Upper lobe of left lung (tissue), 6 donors: ENCODE results near the gene TOP3B. TPM values are rescaled to one million over a fixed set of nuclear protein-coding genes. Genes with fewer than 3 reads are reported as not detected.
A peak's percentile ranks its signal among the peaks of the same experiment; 100 is the strongest.

Experiments
- ATAC-seq, 2 donors: fragments of 200-7000 bp; cut with Tn5 transposase; one replicate each; pipeline ENCODE4 v1.9.1; 2022; ENCODE audit warnings: mild to moderate bottlenecking in 2 of 2, moderate library complexity in 2 of 2; ENCODE audit not compliant: low FRiP score in 2 of 2
- DNase-seq, 2 donors: peaks; one replicate each; pipeline ENCODE4 v3.0.0-alpha.2; 2019 to 2020
- H3K27ac ChIP-seq, 4 donors: fragments of 200-600 bp; sonication (generic); one replicate each; pipeline ENCODE4 v1.5.1; 2016 to 2019
- H3K27me3 ChIP-seq, 4 donors: fragments of 200-600 bp; sonication (generic); one replicate each; pipeline ENCODE4 v1.5.1; 2017 to 2019
- H3K36me3 ChIP-seq, 4 donors: fragments of 200-600 bp; sonication (generic); one replicate each; pipeline ENCODE4 v1.5.1; 2016 to 2019
- H3K4me1 ChIP-seq, 4 donors: fragments of 200-600 bp; sonication (generic); one replicate each; pipeline ENCODE4 v1.5.1; 2018 to 2019
- H3K4me3 ChIP-seq, 4 donors: fragments of 200-600 bp; sonication (generic); one replicate each; pipeline ENCODE4 v1.5.1; 2017 to 2019; ENCODE audit warnings: mild to moderate bottlenecking in 2 of 4, moderate library complexity in 1 of 4
- H3K9me3 ChIP-seq, 4 donors: fragments of 200-600 bp; sonication (generic); one replicate each; pipeline ENCODE4 v1.5.1; 2018 to 2019
- EP300 ChIP-seq, 4 donors: sonication (generic); formaldehyde crosslinking; IDR thresholded peaks; one replicate each; pipeline ENCODE4 v1.5.1; 2017; ENCODE audit warnings: antibody characterized with exemption in 4 of 4, control low read depth in 2 of 4
- POLR2A ChIP-seq, 4 donors: fragments of 450-650 bp; IDR thresholded peaks; one replicate each; pipeline ENCODE4 v1.5.1; 2016 to 2017; ENCODE audit warnings: antibody characterized with exemption in 4 of 4, mild to moderate bottlenecking in 2 of 4
- POLR2AphosphoS5 ChIP-seq, 2 donors: sonication (generic); formaldehyde crosslinking; IDR thresholded peaks; one replicate each; pipeline ENCODE4 v1.5.1; 2017; ENCODE audit warnings: antibody characterized with exemption in 2 of 2
- WGBS, 2 donors: methylation state at CpG; one replicate each; pipeline ENCODE4 v1.1.5; 2017 to 2018; 5-methylcytosine and 5-hydroxymethylcytosine counted together
- total RNA-seq, 6 donors: library from RNA; depleted of rRNA in 4 of 6; stranded (reverse); fragments of >200 nt in 4 of 6; gene quantifications; one replicate each; pipeline versions ENCODE4 v1.1.0 to v1.2.1, GENCODE V29; 2016 to 2021
- TF ChIP-seq, protein P1 (sequence below), 6 experiments: fragments of 450-650 bp in 4 of 6; fragments of 200-600 bp in 2 of 6; sonication (generic) in 2 of 6; IDR thresholded peaks; one replicate each; pipeline ENCODE4 v1.5.1; 2016 to 2019; ENCODE audit warnings: antibody characterized with exemption in 6 of 6
- donor health status: DM: no; HTN: no; CAD: no; lungs with moderate emphysema.
- donor health status: DM: no; HTN: yes; CAD: no; lungs with severe emphysema.

The TOP3B gene
- total RNA-seq, 6 donors from 2014 or later: 22.5 to 111 (median 34.0) TPM

GRCh38 chr22:21989049-21989448 is 6.5 kb upstream of the TOP3B start:
- no peak for DNase-seq
- Histone ChIP-seq H3K4me3 (no peak overlapping the region), H3K4me1 (no peaks in the 10 kb centered on the region), H3K9me3 (no peaks in the 10 kb centered on the region), H3K27me3 (no peaks in the 10 kb centered on the region), H3K36me3 (no peaks in the 10 kb centered on the region), H3K27ac (no peak overlapping the region)
- ATAC-seq: no peak
- WGBS, 2 donors: 76 to 80% methylated on average over 5 to 6 of the region's 6 CpGs
- TF ChIP-seq, protein P1, sequence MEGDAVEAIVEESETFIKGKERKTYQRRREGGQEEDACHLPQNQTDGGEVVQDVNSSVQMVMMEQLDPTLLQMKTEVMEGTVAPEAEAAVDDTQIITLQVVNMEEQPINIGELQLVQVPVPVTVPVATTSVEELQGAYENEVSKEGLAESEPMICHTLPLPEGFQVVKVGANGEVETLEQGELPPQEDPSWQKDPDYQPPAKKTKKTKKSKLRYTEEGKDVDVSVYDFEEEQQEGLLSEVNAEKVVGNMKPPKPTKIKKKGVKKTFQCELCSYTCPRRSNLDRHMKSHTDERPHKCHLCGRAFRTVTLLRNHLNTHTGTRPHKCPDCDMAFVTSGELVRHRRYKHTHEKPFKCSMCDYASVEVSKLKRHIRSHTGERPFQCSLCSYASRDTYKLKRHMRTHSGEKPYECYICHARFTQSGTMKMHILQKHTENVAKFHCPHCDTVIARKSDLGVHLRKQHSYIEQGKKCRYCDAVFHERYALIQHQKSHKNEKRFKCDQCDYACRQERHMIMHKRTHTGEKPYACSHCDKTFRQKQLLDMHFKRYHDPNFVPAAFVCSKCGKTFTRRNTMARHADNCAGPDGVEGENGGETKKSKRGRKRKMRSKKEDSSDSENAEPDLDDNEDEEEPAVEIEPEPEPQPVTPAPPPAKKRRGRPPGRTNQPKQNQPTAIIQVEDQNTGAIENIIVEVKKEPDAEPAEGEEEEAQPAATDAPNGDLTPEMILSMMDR (IDR thresholded peaks at IDR 0.05): no peak
- no peak for TF ChIP-seq EP300 (IDR thresholded peaks at IDR 0.05)
- TF ChIP-seq POLR2AphosphoS5 (IDR thresholded peaks at IDR 0.05): no peak
- no peak for TF ChIP-seq POLR2A (IDR thresholded peaks at IDR 0.05)

GRCh38 chr22:21985214-21985613 is 2.6 kb upstream of the TOP3B start:
- H3K4me1 ChIP-seq: peaks cover 10 to 29% (median 17%) of the 10 kb centered on the region in 4 donors
- H3K4me3 ChIP-seq: no peak overlapping the region
- TF ChIP-seq EP300 (IDR thresholded peaks at IDR 0.05) (no peak), POLR2AphosphoS5 (IDR thresholded peaks at IDR 0.05) (no peak), POLR2A (IDR thresholded peaks at IDR 0.05) (no peak)
- TF ChIP-seq, protein P1 (IDR thresholded peaks at IDR 0.05): no peak
- 83 to 99% methylated on average over 5 of the region's 5 CpGs for WGBS, 2 donors
- no peaks in the 10 kb centered on the region for H3K36me3 ChIP-seq
- no peaks in the 10 kb centered on the region for H3K9me3 ChIP-seq
- no peaks in the 10 kb centered on the region for H3K27me3 ChIP-seq
- DNase-seq (no peak), ATAC-seq (no peak)
- no peak overlapping the region for H3K27ac ChIP-seq

- no peaks in the 10 kb centered on the region for H3K9me3 ChIP-seq
- H3K27me3 ChIP-seq: no peaks in the 10 kb centered on the region
- 48 to 51% methylated on average over 7 of the region's 7 CpGs for WGBS, 2 donors
- H3K4me1 ChIP-seq: peaks cover 10 to 33% (median 17%) of the 10 kb centered on the region in 4 donors
- no peak overlapping the region for H3K27ac ChIP-seq
- DNase-seq (no peak), ATAC-seq (no peak)
- H3K36me3 ChIP-seq: no peaks in the 10 kb centered on the region
- no peak for TF ChIP-seq POLR2A (IDR thresholded peaks at IDR 0.05)
- no peak overlapping the region for H3K4me3 ChIP-seq
Observed at GRCh38 chr22:21984793-21985192, 2.2 kb upstream of the TOP3B start.

GRCh38 chr22:21981874-21982273 is 713 bp downstream of the TOP3B start:
- WGBS, 2 donors: 16 to 22% methylated on average over 2 of the region's 2 CpGs
- TF ChIP-seq POLR2A (IDR thresholded peaks at IDR 0.05) (no peak), EP300 (IDR thresholded peaks at IDR 0.05) (no peak), POLR2AphosphoS5 (IDR thresholded peaks at IDR 0.05) (no peak)
- TF ChIP-seq, protein P1 (IDR thresholded peaks at IDR 0.05): no peak
- Histone ChIP-seq H3K27ac (peak overlapping the region; percentile 74 to 90 (median 86)), H3K9me3 (no peaks in the 10 kb centered on the region), H3K27me3 (no peaks in the 10 kb centered on the region), H3K36me3 (peaks cover 0 to 6% (median 3%) of the 10 kb centered on the region in 4 donors), H3K4me3 (peak overlapping the region; percentile 71 to 88 (median 82)), H3K4me1 (peaks cover 10 to 33% (median 17%) of the 10 kb centered on the region in 4 donors)
- DNase-seq (no peak), ATAC-seq (no peak)

- ATAC-seq: no peak
- WGBS, 2 donors: 82 to 85% methylated on average over 7 of the region's 7 CpGs
Observed at GRCh38 chr22:21980547-21980946, 2.0 kb downstream of the TOP3B start.

More at GRCh38 chr22:21980547-21980946, 2.0 kb downstream of the TOP3B start:
- Histone ChIP-seq H3K4me3 (no peak overlapping the region), H3K4me1 (peaks cover 10 to 33% (median 17%) of the 10 kb centered on the region in 4 donors), H3K9me3 (no peaks in the 10 kb centered on the region), H3K36me3 (peaks cover 0 to 7% (median 3%) of the 10 kb centered on the region in 4 donors), H3K27me3 (no peaks in the 10 kb centered on the region), H3K27ac (no peak overlapping the region)
- TF ChIP-seq, protein P1 (IDR thresholded peaks at IDR 0.05): no peak
- no peak for TF ChIP-seq POLR2A (IDR thresholded peaks at IDR 0.05)
- TF ChIP-seq POLR2AphosphoS5 (IDR thresholded peaks at IDR 0.05): no peak
- TF ChIP-seq EP300 (IDR thresholded peaks at IDR 0.05): no peak
- no peak for DNase-seq
